Gastrocnemius medialis (tissue), 4 donors: ENCODE measurements around the gene SH2D2A. TPM values are rescaled to one million over a fixed set of nuclear protein-coding genes. Genes with fewer than 3 reads are reported as not detected.

Experiments
- ATAC-seq, 2 donors: fragments of 150-250 bp; one replicate each; pipeline ENCODE4 v1.9.1; 2016
- DNase-seq, 2 donors: peaks; one replicate each; pipeline ENCODE4 v3.0.0-alpha.2; 2019
- H3K27ac ChIP-seq, 4 donors: fragments of 200-600 bp; sonication (generic); 1 replicate in 1 of 4; 2 replicates in 3 of 4; pipeline ENCODE4 v1.5.1; 2016 to 2018; ENCODE audit warnings: mild to moderate bottlenecking in 2 of 4, moderate library complexity in 1 of 4
- H3K27me3 ChIP-seq, 3 donors: fragments of 200-600 bp; sonication (generic) in 2 of 3; 1 replicate in 1 of 3; 2 replicates in 2 of 3; pipeline versions ENCODE4 v1.5.1 to v1.6.0; 2016 to 2019; ENCODE audit warnings: mild to moderate bottlenecking in 1 of 3, moderate library complexity in 1 of 3
- H3K36me3 ChIP-seq, 2 donors: fragments of 200-600 bp; sonication (generic) in 1 of 2; one replicate each; pipeline ENCODE4 v1.5.1; 2017 to 2018
- H3K4me1 ChIP-seq, 2 donors: fragments of 200-600 bp; sonication (generic) in 1 of 2; one replicate each; pipeline ENCODE4 v1.5.1; 2016 to 2017; ENCODE audit warnings: mild to moderate bottlenecking in 2 of 2
- H3K4me3 ChIP-seq, 4 donors: fragments of 200-600 bp; sonication (generic) in 3 of 4; 1 replicate in 1 of 4; 2 replicates in 3 of 4; pipeline ENCODE4 v1.5.1; 2016 to 2019; ENCODE audit warnings: mild to moderate bottlenecking in 2 of 4
- H3K9me3 ChIP-seq, 3 donors: fragments of 200-600 bp; sonication (generic) in 2 of 3; 1 replicate in 1 of 3; 2 replicates in 2 of 3; pipeline ENCODE4 v1.5.1; 2016 to 2019
- POLR2A ChIP-seq, 2 donors: fragments of 450-650 bp; IDR thresholded peaks; one replicate each; pipeline ENCODE4 v1.6.1; 2017; ENCODE audit warnings: antibody characterized with exemption in 2 of 2, mild to moderate bottlenecking in 2 of 2, moderate library complexity in 2 of 2
- in situ Hi-C, 4 donors: fragments of 200-750 bp; cut with MboI; loops; one replicate each; pipeline versions ENCODE4 v1.15.0 to v1.8.0; 2017; ENCODE audit warnings: low sequenced_read_pairs in 4 of 4
- intact Hi-C: fragments of 100-400 bp; cut with DNase I; formaldehyde crosslinking; loops from one replicate; pipeline ENCODE4 v1.15.1; 2023; ENCODE audit warnings: low total_unique reads
- total RNA-seq, 4 donors: library from RNA; depleted of rRNA; stranded (reverse); fragments of >200 nt; gene quantifications; one replicate each; pipeline versions ENCODE4 v1.1.0 to v1.2.3, GENCODE V29; 2016
- TF ChIP-seq, protein P1 (sequence below), 5 experiments: fragments of 450-650 bp in 3 of 5; fragments of 200-600 bp in 2 of 5; sonication (generic) in 2 of 5; IDR thresholded peaks in 4 of 5; conservative IDR thresholded peaks in 1 of 5; 1 replicate in 4 of 5; 2 replicates in 1 of 5; pipeline ENCODE4 v1.5.1; 2016 to 2019; ENCODE audit warnings: antibody characterized with exemption in 5 of 5, mild to moderate bottlenecking in 3 of 5, moderate library complexity in 3 of 5

Gene SH2D2A
- total RNA-seq, 4 donors from 2014 or later = 0.82 to 1.1 TPM; not detected in 2

DNA sequence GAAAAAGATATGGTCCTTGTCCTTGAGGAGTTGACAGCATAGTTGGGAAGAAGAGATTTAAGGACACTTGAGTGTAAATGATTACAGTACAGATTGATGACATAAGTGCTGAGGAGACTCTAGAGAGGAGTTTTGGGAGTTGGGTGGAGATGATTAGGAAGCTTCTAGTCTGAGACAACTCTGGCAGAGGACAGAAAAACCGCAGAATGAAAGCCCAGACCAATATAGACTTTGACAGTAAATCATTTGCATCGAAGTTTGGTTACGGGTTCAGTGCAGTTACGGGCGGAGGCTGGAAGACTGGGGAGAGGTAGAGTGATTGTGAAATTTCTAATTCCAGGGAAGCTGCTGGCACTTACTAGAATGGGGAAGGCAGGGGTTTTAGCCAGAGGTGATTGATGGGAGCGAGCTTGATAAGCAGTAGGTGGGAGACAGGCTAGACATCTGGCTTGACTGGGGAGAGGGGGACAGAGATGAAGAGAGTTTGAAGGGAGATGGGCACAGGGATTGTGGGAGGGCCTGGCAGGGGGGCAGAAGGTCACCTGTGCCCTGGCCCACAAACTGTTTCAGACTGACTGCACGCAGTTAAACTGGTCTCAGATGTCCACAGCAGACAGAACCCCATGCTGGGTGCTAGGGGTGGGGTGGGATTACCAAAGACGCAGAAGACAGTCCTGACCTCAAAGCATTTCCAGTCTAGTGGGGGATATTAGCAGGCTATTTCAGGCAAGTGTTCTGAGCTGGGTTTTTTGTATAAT, 20.1 kb downstream of the SH2D2A start:
- Histone ChIP-seq H3K4me1 (peaks cover 11 to 18% of the 10 kb centered on the region in 2 donors), H3K27ac (no peak overlapping the region), H3K36me3 (peaks cover 0 to 90% of the 10 kb centered on the region in 2 donors), H3K4me3 (no peak overlapping the region), H3K27me3 (no peaks in the 10 kb centered on the region), H3K9me3 (no peaks in the 10 kb centered on the region)
- no peak for ATAC-seq
- in situ Hi-C loops = no loop called here
- no peak for TF ChIP-seq POLR2A (IDR thresholded peaks at IDR 0.05)
- TF ChIP-seq, protein P1, sequence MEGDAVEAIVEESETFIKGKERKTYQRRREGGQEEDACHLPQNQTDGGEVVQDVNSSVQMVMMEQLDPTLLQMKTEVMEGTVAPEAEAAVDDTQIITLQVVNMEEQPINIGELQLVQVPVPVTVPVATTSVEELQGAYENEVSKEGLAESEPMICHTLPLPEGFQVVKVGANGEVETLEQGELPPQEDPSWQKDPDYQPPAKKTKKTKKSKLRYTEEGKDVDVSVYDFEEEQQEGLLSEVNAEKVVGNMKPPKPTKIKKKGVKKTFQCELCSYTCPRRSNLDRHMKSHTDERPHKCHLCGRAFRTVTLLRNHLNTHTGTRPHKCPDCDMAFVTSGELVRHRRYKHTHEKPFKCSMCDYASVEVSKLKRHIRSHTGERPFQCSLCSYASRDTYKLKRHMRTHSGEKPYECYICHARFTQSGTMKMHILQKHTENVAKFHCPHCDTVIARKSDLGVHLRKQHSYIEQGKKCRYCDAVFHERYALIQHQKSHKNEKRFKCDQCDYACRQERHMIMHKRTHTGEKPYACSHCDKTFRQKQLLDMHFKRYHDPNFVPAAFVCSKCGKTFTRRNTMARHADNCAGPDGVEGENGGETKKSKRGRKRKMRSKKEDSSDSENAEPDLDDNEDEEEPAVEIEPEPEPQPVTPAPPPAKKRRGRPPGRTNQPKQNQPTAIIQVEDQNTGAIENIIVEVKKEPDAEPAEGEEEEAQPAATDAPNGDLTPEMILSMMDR (IDR thresholded peaks at IDR 0.05 in 4 of 5, conservative IDR thresholded peaks at IDR 0.05 in 1 of 5) = no peak
- DNase-seq = no peak
- intact Hi-C loops = no loop called here

DNA sequence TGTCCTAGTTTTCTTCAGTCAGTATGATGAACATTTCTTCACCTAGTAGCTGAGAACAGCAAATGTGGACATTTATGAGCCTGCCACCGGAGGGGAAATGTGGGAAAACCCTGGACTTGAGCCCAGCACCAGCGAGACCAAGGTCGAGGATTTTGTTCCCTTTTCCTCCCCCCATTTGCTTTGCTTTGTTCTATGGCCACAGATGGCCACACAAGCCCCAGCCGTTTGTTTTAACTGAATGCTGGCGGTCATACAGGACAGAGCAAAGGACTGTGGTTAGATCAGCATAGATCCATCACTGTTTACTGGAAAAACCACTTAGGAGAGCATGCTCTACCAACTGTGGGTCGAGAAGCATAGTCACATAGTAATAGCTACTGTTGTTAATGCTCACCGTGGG, 20.9 kb downstream of the SH2D2A start:
- TF ChIP-seq, protein P1 (IDR thresholded peaks at IDR 0.05 in 4 of 5, conservative IDR thresholded peaks at IDR 0.05 in 1 of 5) = no peak
- TF ChIP-seq POLR2A (IDR thresholded peaks at IDR 0.05) = no peak
- peaks cover 4 to 11% of the 10 kb centered on the region in 2 donors for H3K4me1 ChIP-seq
- H3K4me3 ChIP-seq = no peak overlapping the region
- H3K27ac ChIP-seq = no peak overlapping the region
- intact Hi-C loops (no loop called here), in situ Hi-C loops (no loop called here)
- no peaks in the 10 kb centered on the region for H3K9me3 ChIP-seq
- ATAC-seq (no peak), DNase-seq (no peak)
- no peaks in the 10 kb centered on the region for H3K27me3 ChIP-seq
- H3K36me3 ChIP-seq = peaks cover 0 to 97% of the 10 kb centered on the region in 2 donors

DNA sequence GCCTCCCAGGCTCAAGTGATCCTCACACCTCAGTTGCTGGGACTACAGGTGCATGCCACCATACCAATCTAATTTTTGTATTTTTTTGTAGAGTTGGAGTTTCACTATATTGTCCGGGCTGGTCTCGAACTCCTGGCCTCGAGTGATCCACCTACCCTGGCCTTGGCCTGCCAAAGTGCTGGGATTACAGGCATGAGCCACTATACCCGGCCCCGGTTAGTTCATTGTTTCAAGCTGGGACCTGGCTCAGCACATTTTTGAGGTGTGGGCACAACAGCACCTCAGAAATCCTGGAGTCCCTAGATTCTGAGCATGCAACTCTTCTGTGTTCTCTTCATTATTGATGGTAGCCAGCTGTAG, 21.3 kb downstream of the SH2D2A start:
- TF ChIP-seq, protein P1 (IDR thresholded peaks at IDR 0.05 in 4 of 5, conservative IDR thresholded peaks at IDR 0.05 in 1 of 5) = no peak
- TF ChIP-seq POLR2A (IDR thresholded peaks at IDR 0.05) = no peak
- DNase-seq (no peak), ATAC-seq (no peak)
- in situ Hi-C loops = no loop called here
- H3K36me3 ChIP-seq = peaks cover 0 to 98% of the 10 kb centered on the region in 2 donors
- H3K4me3 ChIP-seq = no peak overlapping the region
- no peaks in the 10 kb centered on the region for H3K27me3 ChIP-seq
- no peaks in the 10 kb centered on the region for H3K9me3 ChIP-seq
- intact Hi-C loops = no loop called here
- no peak overlapping the region for H3K27ac ChIP-seq
- peaks cover 0 to 7% of the 10 kb centered on the region in 2 donors for H3K4me1 ChIP-seq

DNA sequence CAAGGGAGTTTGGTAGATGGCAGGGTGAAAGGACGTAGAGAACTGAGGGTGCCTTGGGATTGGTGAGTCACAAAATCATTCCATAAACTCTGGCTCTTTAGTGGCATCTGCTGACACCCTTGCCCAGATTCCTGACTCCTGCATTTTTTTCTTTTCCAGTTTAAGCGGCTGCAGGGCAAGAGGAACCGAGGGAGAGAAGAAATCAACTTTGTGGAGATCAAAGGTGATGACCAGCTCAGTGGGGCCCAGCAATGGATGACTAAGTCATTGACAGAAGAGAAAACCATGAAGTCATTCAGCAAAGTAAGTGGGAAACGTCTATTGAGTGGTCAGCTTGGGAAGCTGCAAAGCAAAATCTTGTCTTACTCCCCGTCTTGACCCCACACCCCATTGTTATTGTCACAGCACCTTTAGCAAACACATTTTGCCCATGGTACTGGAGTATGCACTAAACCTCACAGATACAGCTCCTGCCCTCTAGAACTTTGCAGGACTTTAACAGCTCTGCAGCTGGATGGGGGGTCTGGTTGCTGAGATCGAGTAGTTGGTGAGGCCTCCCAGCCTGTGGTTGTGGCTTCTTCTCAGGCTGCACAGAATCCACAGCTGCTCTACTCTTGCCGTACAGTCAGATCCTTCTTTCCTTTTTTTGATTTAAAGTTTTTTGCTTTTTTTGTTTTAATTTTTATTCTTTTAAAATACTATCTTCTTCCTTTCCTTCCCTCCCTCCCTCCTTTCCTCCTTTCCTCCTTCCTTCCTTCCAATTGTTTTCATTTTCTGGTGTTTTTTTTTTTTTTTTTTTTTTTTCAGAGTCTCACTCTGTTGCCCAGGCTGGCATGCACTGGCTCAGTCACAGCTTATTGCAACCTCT, 21.9 kb downstream of the SH2D2A start:
- no peak overlapping the region for H3K27ac ChIP-seq
- intact Hi-C loops (no loop called here), in situ Hi-C loops (no loop called here)
- H3K36me3 ChIP-seq = peaks cover 0 to 95% of the 10 kb centered on the region in 2 donors
- DNase-seq (no peak), ATAC-seq (no peak)
- H3K4me1 ChIP-seq = peaks cover 0 to under 1% of the 10 kb centered on the region in 2 donors
- no peaks in the 10 kb centered on the region for H3K9me3 ChIP-seq
- TF ChIP-seq, protein P1 (IDR thresholded peaks at IDR 0.05 in 4 of 5, conservative IDR thresholded peaks at IDR 0.05 in 1 of 5) = no peak
- TF ChIP-seq POLR2A (IDR thresholded peaks at IDR 0.05) = no peak
- H3K4me3 ChIP-seq = no peak overlapping the region
- H3K27me3 ChIP-seq = no peaks in the 10 kb centered on the region
